NCI-H1105 treated with DMSO at 0.1 percent for 48 hours (cell line): ENCODE results near the gene HMGN4.
A peak's percentile ranks its signal among the peaks of the same experiment; 100 is the strongest.

Source experiments
- DNase-seq: peaks from one replicate; lab custom pipeline; 2025; lab: John Stamatoyannopoulos, UW

Gene HMGN4

DNA sequence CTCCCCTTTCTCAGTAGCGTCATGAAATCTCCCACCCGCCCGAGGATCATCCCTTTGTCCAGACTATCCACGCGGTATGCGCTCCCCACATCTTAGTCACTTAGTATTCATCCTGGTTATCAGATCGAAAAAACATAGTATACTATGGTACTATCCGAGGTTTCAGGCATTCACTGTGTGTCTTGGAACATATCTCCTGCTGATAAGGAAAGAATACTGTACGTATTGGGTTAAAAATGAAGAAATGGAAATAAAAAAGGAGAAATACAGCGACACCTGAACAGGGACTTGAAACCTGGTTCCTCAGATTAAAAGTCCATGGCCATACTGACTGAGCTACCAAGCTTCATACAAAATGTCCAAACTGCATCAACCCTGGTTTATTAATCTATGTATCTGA is 14.0 kb downstream of the HMGN4 start:
- DNase-seq: no peak

DNA sequence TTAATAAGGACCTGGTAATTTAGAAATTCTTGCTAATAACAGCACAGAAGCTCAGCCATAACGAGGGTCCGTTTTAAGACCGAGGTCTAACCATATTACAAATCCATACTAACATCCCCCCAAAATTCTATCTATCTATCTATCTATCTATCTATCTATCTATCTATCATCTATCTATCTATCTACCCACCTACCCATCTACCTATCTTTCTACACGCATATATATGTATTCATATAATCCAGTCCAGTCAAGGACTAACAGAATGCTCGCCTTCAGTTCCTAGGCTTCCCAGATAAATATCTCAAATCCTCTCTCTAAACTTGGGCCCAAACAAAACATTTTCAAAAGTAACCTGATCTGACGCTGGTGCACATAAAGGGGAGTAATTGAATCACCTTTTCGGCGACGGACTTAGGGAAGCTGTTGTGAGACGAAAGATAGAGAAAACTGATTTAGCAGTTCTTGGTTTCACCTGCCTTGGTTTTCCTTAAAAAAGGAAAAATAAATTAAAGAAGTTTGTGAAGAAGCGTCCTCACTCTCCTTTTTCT is 14.5 kb downstream of the HMGN4 start:
- peak; percentile 63 for DNase-seq

DNA sequence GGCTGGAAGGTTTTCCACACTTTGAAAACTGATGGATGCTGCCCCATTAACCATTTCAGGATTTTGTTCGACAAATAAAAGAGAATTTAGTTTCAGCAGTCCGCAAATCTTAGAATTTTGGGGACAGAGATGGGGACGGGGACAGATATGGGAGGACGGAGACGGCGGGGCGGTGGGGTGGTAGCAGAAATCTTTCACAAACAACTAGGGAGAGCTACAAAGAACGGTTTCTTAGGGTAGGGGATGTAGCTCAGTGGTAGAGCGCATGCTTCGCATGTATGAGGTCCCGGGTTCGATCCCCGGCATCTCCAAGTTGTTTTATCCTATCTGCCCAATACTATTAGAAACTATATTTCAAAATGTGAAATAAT is 15.1 kb downstream of the HMGN4 start:
- DNase-seq: peak; percentile 88

DNA sequence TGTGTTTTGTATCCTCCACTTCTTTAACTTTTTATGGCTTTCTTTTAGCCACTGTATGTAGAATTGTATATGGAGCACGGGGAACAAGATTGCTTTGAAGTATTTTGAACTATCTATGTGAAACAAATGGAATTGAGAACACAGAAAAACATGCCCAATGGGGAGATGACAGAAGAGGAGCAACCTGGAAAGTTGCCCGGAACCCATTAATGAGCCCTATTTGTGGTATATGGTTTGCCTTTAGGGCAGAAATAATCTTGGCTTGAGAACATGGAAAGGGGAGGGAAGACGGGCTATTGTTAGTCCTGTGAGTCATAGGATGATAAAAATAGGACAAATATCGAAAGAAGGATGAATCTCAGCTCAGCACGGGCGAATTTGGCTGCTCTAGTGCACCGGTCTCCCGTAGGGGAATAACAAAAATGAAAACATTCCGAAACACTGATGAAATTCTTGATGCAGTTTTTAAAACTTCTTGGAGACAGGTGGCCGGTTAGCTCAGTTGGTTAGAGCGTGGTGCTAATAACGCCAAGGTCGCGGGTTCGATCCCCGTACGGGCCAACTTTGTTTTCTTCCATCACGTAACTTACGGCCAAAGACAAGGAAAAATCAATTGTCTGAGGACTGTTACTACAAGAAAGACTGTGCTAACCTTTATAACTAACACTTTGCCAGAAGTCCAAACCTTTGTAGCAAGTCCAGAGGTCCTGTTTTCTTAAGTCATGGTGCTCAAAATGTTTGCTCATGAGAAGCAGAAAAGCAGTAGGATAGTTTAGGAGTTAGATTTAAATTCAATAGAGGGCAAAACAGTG is 15.7 kb downstream of the HMGN4 start:
- peak; percentile 87 for DNase-seq

GRCh38 chr6:26554447-26554696 is 16.2 kb downstream of the HMGN4 start:
- DNase-seq: no peak

- DNase-seq: no peak
These were observed 16.7 kb downstream of the HMGN4 start for GRCh38 chr6:26554697-26555504.

GRCh38 chr6:26555505-26556262 is 17.5 kb downstream of the HMGN4 start:
- no peak for DNase-seq

DNA sequence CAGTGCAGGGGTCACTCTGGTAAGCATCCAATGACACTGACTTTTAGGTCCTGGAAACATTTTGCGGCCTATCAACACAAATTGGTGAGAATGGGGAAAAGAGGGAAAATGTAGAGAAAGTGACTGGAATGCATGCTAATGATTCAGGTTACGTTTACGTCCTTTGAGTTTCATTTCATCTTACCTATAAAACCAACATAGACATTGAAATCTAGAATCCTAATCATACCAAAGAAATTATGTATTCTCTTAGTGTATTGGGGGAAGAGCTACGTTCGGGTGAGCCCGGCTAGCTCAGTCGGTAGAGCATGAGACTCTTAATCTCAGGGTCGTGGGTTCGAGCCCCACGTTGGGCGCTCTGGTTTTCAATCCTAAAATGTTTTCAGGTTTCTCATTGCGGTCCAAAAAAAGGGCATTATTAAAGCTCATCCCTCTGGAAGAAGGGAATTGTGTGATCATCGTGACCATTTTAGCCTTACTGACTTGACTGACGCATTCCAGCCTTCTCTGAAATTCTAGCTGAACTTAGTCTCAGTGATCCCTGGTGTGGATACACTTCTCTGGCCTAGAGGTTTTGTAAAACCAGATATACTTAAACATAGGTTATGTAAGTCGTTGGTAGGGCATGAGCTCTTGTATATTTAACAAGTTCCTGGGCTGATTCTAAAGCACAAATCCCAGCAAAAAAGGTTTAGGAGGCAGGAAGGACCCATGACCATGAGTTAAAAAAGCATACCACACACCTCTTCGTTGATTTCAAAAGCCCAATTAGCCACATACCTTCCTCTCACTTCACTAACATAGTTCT is 18.3 kb downstream of the HMGN4 start:
- no peak for DNase-seq

GRCh38 chr6:26561533-26562466 is 23.6 kb downstream of the HMGN4 start:
- peak; percentile 56 for DNase-seq

GRCh38 chr6:26563488-26563887 is 25.3 kb downstream of the HMGN4 start:
- no peak for DNase-seq

DNA sequence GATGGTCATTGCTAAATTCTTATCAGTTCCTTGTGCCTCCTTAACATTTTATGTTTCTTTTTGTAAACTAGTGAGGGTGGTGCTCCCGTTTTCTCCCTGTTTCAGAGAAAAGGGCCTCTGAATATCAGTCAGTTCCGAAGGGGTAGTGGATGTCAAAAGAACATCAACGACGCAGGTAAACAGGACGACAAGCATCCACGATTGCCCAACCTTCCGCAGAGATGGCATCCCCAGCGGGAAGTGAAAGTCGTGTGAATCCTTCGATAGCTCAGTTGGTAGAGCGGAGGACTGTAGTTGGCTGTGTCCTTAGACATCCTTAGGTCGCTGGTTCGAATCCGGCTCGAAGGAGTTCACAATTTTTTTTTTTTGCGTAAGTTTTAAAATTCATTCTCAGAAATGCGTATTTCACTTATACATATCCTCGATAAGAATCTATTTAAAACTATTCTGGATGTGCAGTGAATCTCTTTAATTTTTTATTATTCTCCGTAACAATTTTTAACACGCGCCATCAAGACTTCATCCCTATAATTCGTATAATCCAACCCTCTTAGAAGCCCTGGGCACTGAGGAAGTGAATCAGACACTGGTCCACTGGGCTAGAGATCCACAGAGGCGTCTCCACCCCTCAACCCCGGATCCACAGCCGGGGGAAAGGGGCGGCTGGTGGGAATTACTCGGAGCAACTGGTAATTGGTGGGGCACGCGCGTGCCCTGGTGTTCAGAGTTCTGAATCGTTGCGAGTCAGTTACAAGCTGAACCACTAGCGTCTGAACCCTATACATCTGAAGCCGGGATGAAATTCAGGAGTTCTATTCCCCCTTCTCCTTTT is 30.7 kb downstream of the HMGN4 start:
- DNase-seq: peak; percentile 94

DNA sequence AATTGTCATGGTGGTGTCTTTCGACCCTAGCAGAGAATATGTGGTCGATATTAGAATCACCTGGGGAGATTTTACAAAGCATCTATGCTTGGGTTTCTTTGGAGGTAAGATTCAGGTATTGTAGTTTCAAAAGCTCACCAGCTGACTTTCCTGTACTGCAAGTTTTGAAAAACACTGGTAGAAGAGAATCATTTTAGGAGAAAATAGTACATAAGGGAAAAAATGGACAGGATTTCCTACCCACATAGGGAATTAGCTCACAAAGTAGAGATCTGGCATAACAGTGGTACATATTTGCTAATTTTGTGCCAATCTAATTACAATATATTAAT is 31.2 kb downstream of the HMGN4 start:
- no peak for DNase-seq

DNA sequence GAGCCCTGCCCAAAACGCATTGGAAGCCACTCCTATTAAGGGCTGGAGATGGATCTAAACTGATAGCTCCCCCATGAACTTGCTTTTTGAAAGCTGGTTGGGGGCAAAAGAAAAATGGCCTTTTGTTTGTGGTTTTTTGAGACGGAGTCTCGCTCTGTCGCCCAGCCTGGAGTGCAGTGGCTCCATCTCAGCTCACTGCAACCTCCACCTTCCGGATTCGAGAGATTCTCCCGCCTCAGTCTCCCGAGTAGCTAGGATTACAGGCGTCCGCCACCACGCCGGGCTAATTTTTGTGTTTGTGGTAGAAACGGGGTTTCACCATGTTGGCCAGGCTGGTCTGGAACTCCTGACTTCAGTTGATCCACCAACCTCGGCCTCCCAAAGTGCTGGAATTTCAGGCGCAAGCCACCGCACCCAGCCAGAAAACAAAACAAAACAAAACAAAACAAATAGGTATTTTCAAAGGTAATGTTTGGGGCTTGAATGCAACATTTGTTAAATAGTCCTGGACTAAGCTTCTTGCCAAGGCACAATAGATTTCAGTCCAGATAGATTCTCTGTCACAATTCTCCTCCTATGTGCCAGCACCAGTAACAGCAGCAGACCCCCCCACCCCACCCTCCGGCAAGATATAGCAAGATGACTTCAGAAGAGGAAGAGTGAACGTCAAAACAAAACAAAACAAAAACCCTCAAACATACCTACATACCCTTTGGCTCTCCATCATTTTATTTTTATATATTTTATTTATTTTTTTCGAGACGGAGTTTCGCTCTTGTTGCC is 32.1 kb downstream of the HMGN4 start:
- DNase-seq: no peak

DNA sequence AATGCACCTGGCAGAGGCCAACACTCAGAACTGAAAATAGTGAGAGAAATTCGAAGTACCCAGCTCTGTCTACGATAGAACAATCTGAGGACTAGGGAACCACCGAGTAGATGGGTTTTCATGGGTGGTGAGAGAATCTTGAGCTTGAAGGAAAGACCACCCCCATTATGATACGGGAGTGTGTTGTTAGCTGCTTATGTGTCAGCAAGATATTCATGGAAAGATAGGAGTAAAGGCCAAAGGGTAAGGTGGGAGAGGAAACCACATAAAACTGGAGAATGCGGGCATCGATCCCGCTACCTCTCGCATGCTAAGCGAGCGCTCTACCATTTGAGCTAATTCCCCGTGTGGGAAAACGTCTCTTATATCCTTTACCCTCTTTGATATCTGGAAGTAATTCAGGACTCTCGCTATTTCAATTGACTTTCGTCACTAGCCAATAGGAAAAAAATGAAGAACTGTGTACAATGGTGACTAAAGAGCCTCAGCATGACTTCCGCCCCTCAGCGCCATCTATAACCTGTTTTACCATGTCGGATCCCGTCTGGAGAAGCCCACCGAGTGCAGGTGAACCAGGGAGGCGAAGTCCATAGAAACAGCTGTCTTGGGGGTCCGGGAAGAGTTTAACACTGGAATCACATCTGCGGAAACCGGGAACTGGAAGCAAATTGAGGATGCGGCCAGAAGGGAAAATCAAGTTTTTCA is 33.6 kb downstream of the HMGN4 start:
- peak; percentile 70 for DNase-seq

DNA sequence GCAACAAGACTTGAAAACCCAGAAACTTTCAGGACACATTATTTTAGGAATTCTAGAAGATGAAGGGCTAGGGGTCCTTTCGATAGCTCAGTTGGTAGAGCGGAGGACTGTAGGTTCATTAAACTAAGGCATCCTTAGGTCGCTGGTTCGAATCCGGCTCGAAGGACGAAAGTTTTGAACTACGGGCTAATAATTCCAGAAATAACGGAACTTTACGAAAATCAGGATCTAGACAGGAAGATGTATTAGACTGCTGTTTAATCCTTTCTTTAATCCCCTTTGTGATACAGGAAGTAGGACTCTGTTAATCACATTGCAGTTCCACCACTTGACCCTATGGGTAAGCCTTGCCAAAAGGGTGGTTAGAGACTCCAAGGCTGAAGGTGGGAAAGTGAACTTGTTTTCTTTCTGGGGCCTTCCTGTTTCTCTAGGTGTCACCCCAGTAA is 37.4 kb downstream of the HMGN4 start:
- DNase-seq: no peak

- no peak for DNase-seq
These were observed 38.3 kb downstream of the HMGN4 start for GRCh38 chr6:26576407-26576843.

DNA sequence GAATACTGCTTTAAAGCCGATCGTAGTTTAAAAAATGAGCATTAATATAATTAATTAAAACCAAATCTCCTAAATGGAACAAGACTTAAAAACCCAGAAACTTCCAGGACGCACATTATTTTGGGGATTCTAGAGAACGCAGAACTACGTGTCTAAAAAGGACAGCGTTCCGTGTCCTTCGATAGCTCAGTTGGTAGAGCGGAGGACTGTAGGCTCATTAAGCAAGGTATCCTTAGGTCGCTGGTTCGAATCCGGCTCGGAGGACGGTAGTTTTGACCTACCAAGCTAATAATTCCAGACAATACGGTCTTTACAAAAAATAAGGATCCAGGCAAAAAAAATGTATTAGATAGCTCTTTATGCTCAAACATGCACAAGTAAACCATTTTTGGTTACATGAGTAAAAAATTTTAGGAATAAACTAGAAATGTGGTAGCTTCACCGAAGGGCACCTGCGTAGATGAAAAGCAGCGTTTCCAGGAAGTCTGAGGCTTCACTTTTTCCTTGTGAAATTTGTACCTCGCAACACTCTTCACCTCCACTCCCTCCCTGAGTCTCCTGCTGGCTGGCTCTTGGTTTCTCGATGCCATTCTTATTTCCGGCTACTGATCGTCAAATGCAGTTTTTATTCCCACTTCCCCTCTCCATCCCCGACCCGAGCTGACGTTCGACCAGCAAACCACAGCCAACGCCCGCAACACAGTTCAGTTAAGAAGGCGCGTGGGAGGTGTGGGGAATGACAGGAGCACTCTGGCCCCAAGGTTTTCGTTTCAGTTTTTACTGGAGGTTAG is 39.0 kb downstream of the HMGN4 start:
- DNase-seq: no peak

DNA sequence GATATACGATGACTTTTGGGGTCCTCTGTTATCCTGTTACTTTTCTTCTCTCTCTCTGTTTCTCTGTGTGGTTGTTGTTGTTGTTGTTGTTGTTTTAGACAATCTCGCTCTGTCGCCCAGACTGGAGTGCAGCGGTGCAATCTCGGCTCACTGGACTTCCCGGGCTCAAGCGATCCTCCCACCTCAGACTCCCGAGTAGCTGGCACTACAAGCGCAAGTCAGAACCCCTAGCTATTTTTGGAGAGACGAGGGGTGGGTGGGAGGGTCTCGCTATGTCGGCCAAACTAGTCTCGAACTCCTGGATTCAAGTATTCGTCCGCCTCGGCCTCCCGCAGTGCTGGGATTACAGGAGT is 39.5 kb downstream of the HMGN4 start:
- no peak for DNase-seq
